Measurements from ENCODE around the gene MARCHF6.

DNA sequence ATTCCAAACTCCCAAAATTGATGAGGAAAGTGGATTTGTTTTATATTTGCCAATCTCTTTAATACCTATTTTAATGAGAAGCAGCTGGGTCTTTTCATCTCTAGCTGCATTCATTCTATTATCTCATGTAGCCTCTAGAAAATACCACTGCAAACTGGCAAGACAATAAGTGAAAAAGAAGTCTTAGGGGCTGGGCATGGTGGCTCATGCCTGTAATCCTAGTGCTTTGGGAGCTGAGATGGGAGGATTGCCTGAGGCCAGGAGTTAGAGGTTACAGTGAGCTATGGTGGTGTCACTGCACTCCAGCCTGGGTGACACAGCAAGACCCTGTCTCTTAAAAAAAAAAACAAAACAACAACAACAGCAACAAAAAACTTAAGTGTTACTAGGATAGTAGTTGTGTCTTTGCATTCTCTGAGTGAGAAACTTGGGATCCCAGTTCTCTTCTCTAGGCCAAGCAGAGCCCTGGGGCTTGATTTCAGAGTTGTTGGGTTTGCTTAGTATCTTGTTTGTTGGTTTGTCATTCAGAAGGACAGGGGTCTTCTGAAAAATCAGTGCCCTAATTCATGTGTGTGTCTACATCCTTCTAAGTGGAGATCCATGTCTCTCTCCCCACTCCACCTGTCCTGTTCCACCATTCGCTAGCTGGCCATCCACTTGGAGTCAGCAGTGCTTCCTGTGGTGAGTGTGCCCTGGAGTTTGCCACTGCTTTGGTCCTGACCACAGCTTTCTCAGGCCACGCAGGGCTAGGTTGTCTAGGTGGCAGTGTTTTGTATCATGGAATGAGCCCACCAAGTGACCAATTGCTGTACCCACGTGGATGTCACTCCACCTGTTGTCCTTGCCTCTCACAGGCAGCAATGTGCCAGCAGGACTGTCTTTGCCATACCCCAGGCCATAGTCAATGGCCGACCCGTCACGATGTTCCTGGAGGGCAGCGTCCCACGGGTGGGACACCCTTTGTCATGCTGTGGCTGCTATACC is 19.5 kb downstream of the MARCHF6 start:
- TF ChIP-seq, protein P1, sequence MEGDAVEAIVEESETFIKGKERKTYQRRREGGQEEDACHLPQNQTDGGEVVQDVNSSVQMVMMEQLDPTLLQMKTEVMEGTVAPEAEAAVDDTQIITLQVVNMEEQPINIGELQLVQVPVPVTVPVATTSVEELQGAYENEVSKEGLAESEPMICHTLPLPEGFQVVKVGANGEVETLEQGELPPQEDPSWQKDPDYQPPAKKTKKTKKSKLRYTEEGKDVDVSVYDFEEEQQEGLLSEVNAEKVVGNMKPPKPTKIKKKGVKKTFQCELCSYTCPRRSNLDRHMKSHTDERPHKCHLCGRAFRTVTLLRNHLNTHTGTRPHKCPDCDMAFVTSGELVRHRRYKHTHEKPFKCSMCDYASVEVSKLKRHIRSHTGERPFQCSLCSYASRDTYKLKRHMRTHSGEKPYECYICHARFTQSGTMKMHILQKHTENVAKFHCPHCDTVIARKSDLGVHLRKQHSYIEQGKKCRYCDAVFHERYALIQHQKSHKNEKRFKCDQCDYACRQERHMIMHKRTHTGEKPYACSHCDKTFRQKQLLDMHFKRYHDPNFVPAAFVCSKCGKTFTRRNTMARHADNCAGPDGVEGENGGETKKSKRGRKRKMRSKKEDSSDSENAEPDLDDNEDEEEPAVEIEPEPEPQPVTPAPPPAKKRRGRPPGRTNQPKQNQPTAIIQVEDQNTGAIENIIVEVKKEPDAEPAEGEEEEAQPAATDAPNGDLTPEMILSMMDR (conservative IDR thresholded peaks at IDR 0.05; ENCODE audit: low read depth, low read length) = no peak
- TF ChIP-seq EZH2 (IDR thresholded peaks at IDR 0.05; ENCODE audit: borderline replicate concordance, low read depth, low read length, poor library complexity, severe bottlenecking) = no peak
